ENCODE data around the gene DHRSX.
"Not testable (repeated sequence)": the region's sequence is repeated elsewhere in the genome, so short reads cannot be mapped to it uniquely, and the experiment has no call there.

Gene DHRSX

DNA sequence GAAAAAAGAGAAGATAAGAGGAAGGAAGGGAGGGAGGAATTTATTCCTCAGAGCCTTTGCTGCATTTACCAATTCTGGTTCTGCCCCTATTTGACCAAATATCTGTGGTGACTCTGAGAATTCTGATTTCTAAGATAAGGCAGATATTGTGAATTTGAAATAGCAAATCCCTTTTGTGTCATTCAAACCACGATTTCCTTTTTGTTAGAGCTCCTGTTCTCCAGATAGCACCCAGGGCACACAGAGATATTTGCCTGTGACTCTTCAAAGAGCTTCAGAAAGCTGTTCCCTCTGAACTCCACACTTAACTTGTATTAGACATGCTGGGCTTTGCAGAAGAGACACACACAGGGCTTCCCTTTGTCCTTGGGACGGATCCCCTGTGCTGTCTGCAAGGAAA is 272.2 kb downstream of the DHRSX start:
- no peaks in the 10 kb centered on the region; a peak in 1 of 22 replicates for H4K20me1 ChIP-seq
- H3K9me3 ChIP-seq (replicated peaks in 1 of 11): peaks cover 8 to 65% (median 33%) of the 10 kb centered on the region in 11 experiments
- TF ChIP-seq Cebpa-rat (IDR thresholded peaks at IDR 0.05): no peak
- peaks cover 36 to 70% (median 47%) of the 10 kb centered on the region in 11 experiments for H3K36me3 ChIP-seq
- peak overlapping the region in 7 of 11 experiments; percentile 4 to 45 (median 25); a peak in 11 of 22 replicates for H3K4me2 ChIP-seq
- H3K4me1 ChIP-seq: peaks cover 9 to 24% (median 15%) of the 10 kb centered on the region in 10 experiments; a peak in 19 of 20 replicates
- H3K9ac ChIP-seq: 0 out of 22 replicates have a peak overlapping the region, but pooled peaks of 1 of the 11 experiments have one; percentile 23
- H3K27me3 ChIP-seq: no peaks in the 10 kb centered on the region
- no peak overlapping the region for H3K4me3 ChIP-seq
- H3K27ac ChIP-seq: no peak overlapping the region

DNA sequence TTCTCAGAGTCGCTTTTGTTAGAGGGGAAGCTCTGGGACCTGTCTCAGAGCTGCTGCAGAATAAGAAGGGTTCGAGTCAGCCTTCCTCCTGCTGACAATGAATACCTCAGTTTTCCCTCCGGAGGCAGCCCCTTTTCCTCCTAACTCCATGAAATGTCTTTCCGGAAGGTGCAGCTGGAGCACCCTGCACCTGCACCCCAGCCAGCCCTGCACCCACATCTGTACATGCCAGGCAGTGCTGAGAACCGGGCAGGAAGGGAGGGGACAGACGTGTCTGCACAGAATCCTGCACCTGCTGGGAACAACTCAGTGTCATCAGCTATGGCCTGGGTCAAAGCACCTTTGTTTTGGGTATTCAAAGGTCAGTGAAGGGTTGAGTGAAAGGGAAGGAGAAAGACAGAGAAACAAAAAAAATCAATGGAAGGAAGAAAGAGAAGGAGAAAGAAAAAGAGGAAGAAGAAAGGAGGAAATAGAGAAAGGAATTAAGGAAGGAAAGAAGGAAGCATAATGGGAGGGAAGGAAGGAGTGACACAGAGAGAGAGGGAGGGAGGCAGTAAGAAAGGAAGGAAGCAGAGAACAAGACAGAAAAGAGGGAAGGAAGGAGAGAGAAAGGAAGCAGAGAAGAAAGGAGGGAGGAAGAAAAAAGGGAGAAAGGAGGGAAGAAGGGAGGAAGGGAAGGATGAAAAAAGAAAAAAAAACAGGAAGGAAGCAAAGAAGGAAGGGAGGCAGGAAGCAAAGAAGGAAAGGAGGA is 273.7 kb downstream of the DHRSX start:
- Histone ChIP-seq H3K4me3 (no peak overlapping the region), H3K4me1 (peaks cover 5 to 20% (median 14%) of the 10 kb centered on the region in 10 experiments; a peak in 18 of 20 replicates), H3K4me2 (no peak overlapping the region)

DNA sequence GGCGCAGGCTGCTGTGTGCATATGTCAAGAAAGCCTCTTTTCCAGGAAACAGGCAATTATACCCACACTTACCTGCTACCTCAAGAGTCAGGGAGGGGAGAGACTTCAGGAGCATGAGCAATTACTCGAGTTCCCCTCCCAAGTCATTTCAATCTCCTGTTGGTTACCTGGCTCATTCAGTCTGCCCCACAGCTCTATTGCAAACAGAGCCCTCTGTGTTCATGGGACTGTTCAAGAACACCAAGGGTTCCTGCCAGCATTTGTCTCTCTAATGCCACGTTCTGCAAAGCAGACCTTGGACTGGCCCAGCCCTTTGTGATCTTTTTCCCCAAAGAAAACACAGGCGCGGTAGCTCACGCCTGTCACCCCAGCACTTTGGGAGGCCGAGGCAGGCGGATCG is 274.6 kb downstream of the DHRSX start:
- H3K4me1 ChIP-seq: peaks cover 5 to 20% (median 14%) of the 10 kb centered on the region in 10 experiments; a peak in 18 of 20 replicates
- H3K4me3 ChIP-seq: no peak overlapping the region
- no peak for TF ChIP-seq Cebpa-rat (IDR thresholded peaks at IDR 0.05)
- H3K27ac ChIP-seq: no peak overlapping the region
- H3K36me3 ChIP-seq: peaks cover 51 to 85% (median 64%) of the 10 kb centered on the region in 11 experiments
- H3K27me3 ChIP-seq: no peaks in the 10 kb centered on the region
- no peak overlapping the region for H3K9ac ChIP-seq
- no peaks in the 10 kb centered on the region for H4K20me1 ChIP-seq
- H3K9me3 ChIP-seq (replicated peaks in 1 of 11): peaks cover 31 to 77% (median 56%) of the 10 kb centered on the region in 11 experiments
- no peak overlapping the region for H3K4me2 ChIP-seq

More for the DNA sequence above, 273.7 kb downstream of the DHRSX start:
- Histone ChIP-seq H3K36me3 (peaks cover 44 to 78% (median 55%) of the 10 kb centered on the region in 11 experiments), H4K20me1 (no peaks in the 10 kb centered on the region), H3K27ac (no peak overlapping the region), H3K9ac (no peak overlapping the region), H3K9me3 (replicated peaks in 1 of 11) (peaks cover 22 to 76% (median 47%) of the 10 kb centered on the region in 11 experiments), H3K27me3 (no peaks in the 10 kb centered on the region)
- TF ChIP-seq Cebpa-rat (IDR thresholded peaks at IDR 0.05): no peak

DNA sequence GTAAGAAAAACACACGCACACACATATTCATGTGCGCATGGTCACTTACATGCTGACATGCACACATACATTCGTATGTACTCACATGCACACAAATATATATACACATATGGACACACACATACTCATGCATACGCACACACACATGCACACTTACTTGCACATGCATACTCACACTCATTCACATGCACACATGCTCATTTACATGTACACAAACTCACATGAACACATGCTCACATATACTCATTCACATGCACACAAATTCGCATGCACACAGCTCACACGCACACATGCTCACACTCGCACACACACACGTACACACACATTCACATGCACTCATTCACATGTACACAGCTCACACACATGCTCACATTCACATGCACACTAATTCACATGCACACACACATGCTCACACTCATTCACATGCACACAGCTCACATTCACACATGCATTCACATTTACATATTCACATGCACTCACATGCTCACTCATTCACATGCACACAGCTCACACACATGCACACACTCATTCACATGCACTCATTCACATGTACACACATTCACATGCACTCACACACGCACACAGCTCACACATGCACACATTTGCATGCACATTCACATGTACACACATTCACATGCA is 276.1 kb downstream of the DHRSX start:
- H3K4me2 ChIP-seq: no peak overlapping the region
- peaks cover 51 to 85% (median 64%) of the 10 kb centered on the region in 11 experiments for H3K36me3 ChIP-seq
- H4K20me1 ChIP-seq: no peaks in the 10 kb centered on the region
- TF ChIP-seq Cebpa-rat (IDR thresholded peaks at IDR 0.05): no peak
- no peak overlapping the region for H3K4me3 ChIP-seq
- no peaks in the 10 kb centered on the region for H3K27me3 ChIP-seq
- no peak overlapping the region for H3K27ac ChIP-seq
- H3K9ac ChIP-seq: no peak overlapping the region
- H3K4me1 ChIP-seq: peaks cover 5 to 20% (median 13%) of the 10 kb centered on the region in 10 experiments; a peak in 18 of 20 replicates
- peaks cover 46 to 82% (median 62%) of the 10 kb centered on the region in 11 experiments for H3K9me3 ChIP-seq (replicated peaks in 1 of 11)

DNA sequence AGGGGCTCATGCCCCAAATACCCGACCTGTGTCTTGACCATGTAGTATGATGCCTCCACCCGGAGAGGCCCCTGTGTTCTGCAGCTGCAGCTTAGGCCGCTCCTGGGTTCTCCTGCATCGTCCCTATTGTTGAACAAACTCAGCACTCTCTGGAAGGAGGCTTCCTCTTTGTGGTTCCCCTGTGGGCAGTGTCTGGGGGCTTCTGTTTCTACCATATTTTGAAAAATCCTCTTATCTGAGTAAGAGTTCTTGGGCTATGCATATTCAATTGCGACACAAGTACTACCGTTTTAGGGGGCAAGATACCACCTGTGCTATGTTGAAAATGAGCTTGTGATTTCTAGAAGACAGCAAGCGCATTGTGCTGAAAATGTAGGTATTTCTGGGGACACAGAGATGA is 276.6 kb downstream of the DHRSX start:
- no peaks in the 10 kb centered on the region for H3K27me3 ChIP-seq
- peaks cover 57 to 85% (median 64%) of the 10 kb centered on the region in 11 experiments for H3K36me3 ChIP-seq
- no peak for TF ChIP-seq Cebpa-rat (IDR thresholded peaks at IDR 0.05)

DNA sequence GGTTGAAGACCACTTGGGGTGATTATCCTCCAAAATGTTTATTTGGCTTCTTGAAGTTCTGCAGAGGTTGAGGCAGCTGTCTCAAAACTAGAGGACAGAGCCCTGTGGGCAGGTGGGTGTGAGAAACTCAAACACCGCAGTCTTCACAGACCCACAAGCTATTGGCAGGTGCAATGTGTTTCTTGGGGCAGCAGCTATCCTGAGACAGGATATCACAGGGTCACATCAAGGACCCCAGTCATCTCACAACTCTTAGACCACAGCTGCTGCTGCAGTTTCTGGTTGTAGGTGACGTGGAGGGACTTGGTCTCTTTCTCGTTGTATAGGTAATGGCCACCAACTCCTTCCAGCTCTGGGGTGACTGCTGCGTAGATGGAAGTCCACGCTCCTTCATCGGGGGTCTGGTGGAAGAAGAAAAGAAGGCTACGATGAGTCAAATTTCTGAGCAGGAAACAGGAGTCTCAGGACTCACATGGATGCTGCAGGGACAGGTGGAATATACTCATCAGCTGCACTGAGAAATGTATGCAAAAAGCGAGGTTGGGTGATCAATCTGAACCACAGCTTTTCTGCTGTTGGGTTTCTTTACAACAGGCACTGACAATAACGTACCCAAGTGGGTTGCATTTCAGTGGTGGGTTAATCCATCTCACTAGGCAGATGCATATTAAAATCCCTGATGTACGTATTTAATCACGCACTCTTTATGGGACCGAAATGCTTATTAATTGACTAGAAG is 279.8 kb downstream of the DHRSX start:
- H3K4me2 ChIP-seq: no peak overlapping the region
- H3K27ac ChIP-seq: no peak overlapping the region
- peaks cover 83 to 100% (median 90%) of the 10 kb centered on the region in 11 experiments for H3K9me3 ChIP-seq (replicated peaks in 1 of 11)

More for the DNA sequence above, 276.6 kb downstream of the DHRSX start:
- peaks cover 5 to 16% (median 8%) of the 10 kb centered on the region in 10 experiments; a peak in 18 of 20 replicates for H3K4me1 ChIP-seq
- no peaks in the 10 kb centered on the region for H4K20me1 ChIP-seq
- no peak overlapping the region; a peak in 1 of 22 replicates for H3K4me2 ChIP-seq
- H3K9ac ChIP-seq: no peak overlapping the region
- peaks cover 52 to 88% (median 68%) of the 10 kb centered on the region in 11 experiments for H3K9me3 ChIP-seq (replicated peaks in 1 of 11)
- H3K27ac ChIP-seq: no peak overlapping the region
- H3K4me3 ChIP-seq: no peak overlapping the region

DNA sequence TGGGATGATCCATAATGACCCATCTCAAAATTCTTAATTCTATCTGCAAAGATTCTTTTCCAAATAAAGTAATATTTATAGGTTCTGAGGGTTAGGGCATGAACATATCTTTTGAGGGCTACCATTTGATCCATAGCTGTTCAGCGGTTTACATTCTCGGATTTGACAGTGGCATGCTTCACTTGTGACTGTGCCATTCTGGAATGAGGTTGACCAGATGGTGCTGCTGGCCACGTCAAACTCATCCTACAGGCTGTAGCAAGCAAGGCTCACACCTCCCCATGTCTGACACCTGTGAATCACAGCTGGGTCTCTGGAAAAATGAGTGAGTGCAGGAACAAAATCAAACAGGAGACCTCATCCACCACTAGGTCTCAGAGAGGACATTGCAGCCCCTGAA is 280.5 kb downstream of the DHRSX start:
- peaks cover 68 to 85% (median 76%) of the 10 kb centered on the region in 11 experiments for H3K36me3 ChIP-seq
- peaks cover 88 to 100% (median 97%) of the 10 kb centered on the region in 11 experiments for H3K9me3 ChIP-seq (replicated peaks in 1 of 11)
- H4K20me1 ChIP-seq: no peaks in the 10 kb centered on the region
- peaks cover 0 to 10% (median 1%) of the 10 kb centered on the region in 10 experiments; a peak in 4 of 20 replicates for H3K4me1 ChIP-seq
- no peaks in the 10 kb centered on the region for H3K27me3 ChIP-seq
- peak overlapping the region in 2 of 10 experiments; percentile 2 to 5; a peak in 2 of 20 replicates for H3K4me3 ChIP-seq
- H3K4me2 ChIP-seq: no peak overlapping the region
- no peak for TF ChIP-seq Cebpa-rat (IDR thresholded peaks at IDR 0.05)
- H3K27ac ChIP-seq: no peak overlapping the region
- no peak overlapping the region for H3K9ac ChIP-seq

More for the DNA sequence above, 279.8 kb downstream of the DHRSX start:
- H3K27me3 ChIP-seq: no peaks in the 10 kb centered on the region
- no peaks in the 10 kb centered on the region for H4K20me1 ChIP-seq
- peaks cover 0 to 10% (median 1%) of the 10 kb centered on the region in 10 experiments; a peak in 4 of 20 replicates for H3K4me1 ChIP-seq
- H3K36me3 ChIP-seq: peaks cover 74 to 87% (median 80%) of the 10 kb centered on the region in 11 experiments
- no peak for TF ChIP-seq Cebpa-rat (IDR thresholded peaks at IDR 0.05)
- H3K4me3 ChIP-seq: no peak overlapping the region
- H3K9ac ChIP-seq: no peak overlapping the region

DNA sequence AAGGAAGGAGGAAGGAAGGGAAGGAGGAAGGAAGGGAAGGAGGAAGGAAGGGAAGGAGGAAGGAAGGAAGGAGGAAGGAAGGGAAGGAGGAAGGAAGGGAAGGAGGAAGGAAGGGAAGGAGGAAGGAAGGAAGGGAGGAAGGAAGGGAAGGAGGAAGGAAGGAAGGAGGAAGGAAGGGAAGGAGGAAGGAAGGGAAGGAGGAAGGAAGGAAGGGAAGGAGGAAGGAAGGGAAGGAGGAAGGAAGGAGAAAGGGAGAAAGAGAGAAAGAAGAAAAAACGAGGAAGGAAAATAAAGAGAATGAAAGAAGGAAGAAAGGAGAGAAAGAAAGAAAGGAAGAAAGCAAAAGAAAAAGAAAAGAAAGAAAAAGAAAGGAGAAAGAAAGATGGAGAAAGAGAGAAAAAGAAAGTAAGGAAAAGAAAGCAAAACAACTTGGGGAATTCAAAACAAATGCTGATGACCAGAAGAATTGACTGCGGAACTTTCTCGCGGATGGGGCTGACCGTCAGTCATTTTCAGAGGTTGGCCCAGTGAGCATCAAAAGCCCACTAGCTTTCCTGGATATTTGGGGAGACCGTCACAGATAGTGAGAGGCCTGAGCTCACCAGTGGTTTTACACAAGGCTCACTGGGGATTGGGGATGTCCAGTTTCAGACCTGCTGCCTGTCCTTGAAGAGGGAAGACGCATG is 286.5 kb downstream of the DHRSX start:
- not testable (repeated sequence) for H3K4me3 ChIP-seq, H3K9ac ChIP-seq, H3K4me1 ChIP-seq, H3K27ac ChIP-seq, H4K20me1 ChIP-seq, H3K27me3 ChIP-seq, H3K4me2 ChIP-seq
- Histone ChIP-seq H3K9me3 (replicated peaks in 1 of 11) (peaks cover 74 to 82% (median 77%) of the 10 kb centered on the region in 11 experiments), H3K36me3 (peaks cover 20 to 49% (median 34%) of the 10 kb centered on the region in 11 experiments)

DNA sequence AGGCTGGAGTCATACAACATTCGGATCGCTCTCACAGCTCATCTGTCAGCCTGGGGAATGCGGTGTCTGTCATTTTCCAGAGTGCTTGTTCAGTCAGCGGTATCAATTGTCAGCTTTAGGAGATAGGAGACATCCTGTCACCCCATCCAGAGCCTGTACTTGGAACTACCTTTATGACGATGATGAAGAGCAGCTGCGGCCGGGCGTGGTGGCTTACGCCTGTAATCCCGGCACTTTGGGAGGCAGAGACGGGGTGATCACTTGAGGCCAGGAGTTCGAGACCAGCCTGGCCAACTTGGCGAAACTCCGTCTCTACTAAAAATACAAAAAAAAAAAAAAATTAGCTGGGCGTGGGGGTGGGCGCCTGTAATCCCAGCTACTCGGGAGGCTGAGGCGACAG is 289.1 kb downstream of the DHRSX start:
- H4K20me1 ChIP-seq, H3K4me3 ChIP-seq, H3K27ac ChIP-seq, H3K9ac ChIP-seq, H3K4me1 ChIP-seq, H3K4me2 ChIP-seq, H3K27me3 ChIP-seq: not testable (repeated sequence)
- Histone ChIP-seq H3K36me3 (peaks cover 0 to 25% (median 13%) of the 10 kb centered on the region in 11 experiments; a peak in 15 of 22 replicates), H3K9me3 (replicated peaks in 1 of 11) (peaks cover 49 to 62% (median 54%) of the 10 kb centered on the region in 11 experiments)
